ENCODE data around the gene GNA14. TPM values are rescaled to one million over a fixed set of nuclear protein-coding genes. Genes with fewer than 3 reads are reported as not detected.
A peak's percentile ranks its signal among the peaks of the same experiment; 100 is the strongest.

GNA14 gene
- total RNA-seq, 6 experiments from 2014 or later: 2.3 to 4.2 (median 3.8) TPM

- H3K4me1 ChIP-seq: peaks cover 0 to 32% (median 8%) of the 10 kb centered on the region in 4 donors
- intact Hi-C loops (cut with DNase I): no loop called here
- peak overlapping the region in 2 of 3 donors; percentile 22 to 25 for H3K27ac ChIP-seq
- TF ChIP-seq CTCF (IDR thresholded peaks at IDR 0.05) (no peak), POLR2A (IDR thresholded peaks at IDR 0.05) (no peak)
- WGBS (ENCODE audit: insufficient coverage, low coverage, low lambda C conversion rate, missing lambda C conversion rate): 30% methylated on average over 5 of the region's 5 CpGs
- H3K4me3 ChIP-seq: no peak overlapping the region
- peak; percentile 66 to 83 (median 81) for DNase-seq
- H3K9me3 ChIP-seq: no peaks in the 10 kb centered on the region
- H3K27me3 ChIP-seq: no peaks in the 10 kb centered on the region
- H3K36me3 ChIP-seq: no peaks in the 10 kb centered on the region
- peak; percentile 93 to 97 (median 94) for ATAC-seq
Observed at GRCh38 chr9:77663754-77664153, 15.6 kb upstream of the GNA14 start.

- H3K4me1 ChIP-seq: peaks cover 0 to 18% (median 4%) of the 10 kb centered on the region in 4 donors
- ATAC-seq (no peak), DNase-seq (no peak)
- WGBS (ENCODE audit: insufficient coverage, low coverage, low lambda C conversion rate, missing lambda C conversion rate): 62% methylated on average over 4 of the region's 7 CpGs
- H3K9me3 ChIP-seq: no peaks in the 10 kb centered on the region
- TF ChIP-seq POLR2A (IDR thresholded peaks at IDR 0.05): no peak
- TF ChIP-seq CTCF (IDR thresholded peaks at IDR 0.05): no peak
- no peak overlapping the region for H3K4me3 ChIP-seq
- no peak overlapping the region for H3K27ac ChIP-seq
- H3K36me3 ChIP-seq: no peaks in the 10 kb centered on the region
- intact Hi-C loops (cut with DNase I): no loop called here
- no peaks in the 10 kb centered on the region for H3K27me3 ChIP-seq
Observed at GRCh38 chr9:77661566-77662085, 13.5 kb upstream of the GNA14 start.

GRCh38 chr9:77659926-77660325 lies 11.8 kb upstream of the GNA14 start:
- no peak for DNase-seq
- H3K4me3 ChIP-seq: no peak overlapping the region
- H3K27me3 ChIP-seq: no peaks in the 10 kb centered on the region
- no peaks in the 10 kb centered on the region for H3K9me3 ChIP-seq
- no peaks in the 10 kb centered on the region for H3K36me3 ChIP-seq
- TF ChIP-seq CTCF (IDR thresholded peaks at IDR 0.05): no peak
- no peak for TF ChIP-seq POLR2A (IDR thresholded peaks at IDR 0.05)
- no peak overlapping the region for H3K27ac ChIP-seq
- peaks cover 0 to 15% (median under 1%) of the 10 kb centered on the region in 4 donors for H3K4me1 ChIP-seq
- intact Hi-C loops (cut with DNase I): no loop called here
- 91% methylated on average over 5 of the region's 5 CpGs for WGBS (ENCODE audit: insufficient coverage, low coverage, low lambda C conversion rate, missing lambda C conversion rate)
- no peak for ATAC-seq

GRCh38 chr9:77651203-77651602 lies 3.1 kb upstream of the GNA14 start:
- Histone ChIP-seq H3K36me3 (no peaks in the 10 kb centered on the region), H3K27ac (no peak overlapping the region), H3K9me3 (no peaks in the 10 kb centered on the region), H3K27me3 (no peaks in the 10 kb centered on the region), H3K4me1 (peaks cover 0 to 13% (median 2%) of the 10 kb centered on the region in 4 donors), H3K4me3 (no peak overlapping the region)
- TF ChIP-seq CTCF (IDR thresholded peaks at IDR 0.05) (no peak), POLR2A (IDR thresholded peaks at IDR 0.05) (no peak)
- ATAC-seq: no peak
- DNase-seq: no peak
- intact Hi-C loops (cut with DNase I): no loop called here
- WGBS (ENCODE audit: insufficient coverage, low coverage, low lambda C conversion rate, missing lambda C conversion rate): 100% methylated on average over 1 of the region's 3 CpGs

Measured in right lobe of liver (tissue), 6 donors.